Amygdala (tissue), 56 donors: ENCODE results near the gene RAB40B.

ENCODE experiments used
- DNase-seq, 56 donors: peaks; one replicate each; lab custom pipeline; 2025; lab: John Stamatoyannopoulos, UW

Gene RAB40B

GRCh38 chr17:82718986-82719685 is 20.6 kb upstream of the RAB40B start:
- no peak for DNase-seq

- peak; percentile 25 to 95 (median 88) for DNase-seq
Observed at GRCh38 chr17:82716203-82717010, 17.9 kb upstream of the RAB40B start, which contains the start of gene FN3KRP. Gene FN3KRP (plus strand): TSS chr17:82716706. CDS start chr17:82716756, 50 bp downstream.

DNA sequence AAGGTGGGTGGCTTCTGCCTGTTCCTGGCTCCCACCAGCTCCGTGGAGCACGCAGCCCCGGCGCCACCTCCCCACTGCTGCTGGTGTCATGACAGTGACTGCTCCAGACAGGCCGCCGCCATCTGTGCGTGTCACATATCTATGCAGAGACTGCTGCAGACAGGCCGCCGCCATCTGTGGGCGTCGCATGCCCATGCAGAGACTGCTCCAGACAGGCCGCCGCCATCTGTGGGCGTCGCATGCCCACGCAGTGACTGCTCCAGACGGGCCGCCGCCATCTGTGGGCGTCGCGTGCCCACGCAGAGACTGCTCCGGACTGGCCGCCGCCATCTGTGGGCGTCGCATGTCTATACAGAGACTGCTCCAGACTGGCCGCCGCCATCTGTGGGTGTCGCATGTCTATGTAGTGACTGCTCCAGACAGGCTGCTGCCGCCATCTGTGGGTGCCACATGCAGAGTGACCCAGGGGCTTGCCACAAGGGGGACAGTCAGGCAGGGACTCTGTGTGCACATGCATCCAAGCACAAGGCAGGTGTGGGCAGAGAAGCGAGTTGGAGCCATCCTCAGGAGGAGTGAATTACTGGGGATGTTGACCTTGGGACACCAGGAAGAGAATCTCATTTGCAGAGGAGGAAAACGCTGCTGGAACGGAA is 14.7 kb upstream of the RAB40B start:
- DNase-seq = peak in 2 of 56 donors; percentile 23 to 39

DNA sequence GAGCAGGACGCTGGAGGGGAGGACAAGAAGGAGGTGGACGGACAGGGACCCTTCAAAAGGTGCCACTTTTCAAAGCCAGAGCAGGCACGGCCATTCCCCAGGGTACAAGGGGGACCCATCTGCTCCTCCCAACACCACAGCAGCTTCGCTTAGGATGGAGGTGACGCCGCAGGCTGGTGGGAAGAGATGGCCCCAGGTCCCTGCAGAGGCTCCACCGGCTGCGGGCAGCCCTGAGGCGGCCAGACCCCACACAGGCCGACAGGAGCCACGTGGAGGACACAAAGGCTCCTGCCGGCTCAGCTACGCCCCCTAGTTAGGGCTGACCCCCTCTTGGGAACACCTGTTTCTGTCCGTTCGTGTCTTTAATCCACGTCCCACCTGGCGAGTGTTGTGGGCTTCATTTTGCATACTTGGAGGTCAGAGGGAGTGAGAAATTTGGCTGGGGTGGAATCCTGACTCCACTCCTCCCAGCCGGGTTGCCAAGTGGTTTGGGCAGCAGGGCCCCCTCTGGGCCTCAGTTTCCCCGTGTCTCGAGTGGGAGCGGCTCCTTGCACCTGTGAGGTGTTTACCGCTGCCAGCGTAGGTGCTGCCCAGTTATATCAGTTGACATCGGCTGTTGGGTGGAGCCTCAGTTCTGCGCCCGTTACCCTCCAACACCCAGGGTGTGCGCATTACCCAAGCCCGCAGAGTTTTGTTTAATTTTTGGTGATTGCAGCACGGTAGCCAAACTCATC is 12.2 kb upstream of the RAB40B start:
- DNase-seq = no peak

GRCh38 chr17:82709676-82710498 is 11.4 kb upstream of the RAB40B start:
- no peak for DNase-seq

- no peak for DNase-seq
Observed at GRCh38 chr17:82709024-82709675, 10.7 kb upstream of the RAB40B start.

DNA sequence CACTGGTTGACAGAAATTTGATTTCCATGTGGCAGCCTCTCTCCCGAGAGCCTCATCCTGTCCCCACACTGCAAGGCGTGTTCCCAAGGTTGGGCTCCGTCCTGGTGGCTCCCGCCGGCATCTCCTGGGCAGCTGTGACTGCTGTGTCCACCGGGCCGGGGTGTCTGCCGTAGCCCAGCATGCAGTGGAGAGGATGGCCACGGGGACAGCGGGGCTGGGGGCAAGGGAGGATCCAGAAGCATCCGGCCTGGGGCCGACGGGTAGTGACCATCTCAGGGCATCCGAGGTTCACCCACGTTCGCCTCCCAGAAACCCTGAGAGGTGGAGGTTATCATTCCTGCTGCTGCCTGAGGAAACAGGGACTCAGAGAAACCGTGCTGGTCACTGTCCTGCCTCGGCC is 7.3 kb upstream of the RAB40B start:
- no peak for DNase-seq

- DNase-seq = no peak
Observed at GRCh38 chr17:82704886-82705285, 6.4 kb upstream of the RAB40B start.

- no peak for DNase-seq
Observed at GRCh38 chr17:82703935-82704865, 5.7 kb upstream of the RAB40B start.

- no peak for DNase-seq
Observed at GRCh38 chr17:82703036-82703745, 4.7 kb upstream of the RAB40B start.

DNA sequence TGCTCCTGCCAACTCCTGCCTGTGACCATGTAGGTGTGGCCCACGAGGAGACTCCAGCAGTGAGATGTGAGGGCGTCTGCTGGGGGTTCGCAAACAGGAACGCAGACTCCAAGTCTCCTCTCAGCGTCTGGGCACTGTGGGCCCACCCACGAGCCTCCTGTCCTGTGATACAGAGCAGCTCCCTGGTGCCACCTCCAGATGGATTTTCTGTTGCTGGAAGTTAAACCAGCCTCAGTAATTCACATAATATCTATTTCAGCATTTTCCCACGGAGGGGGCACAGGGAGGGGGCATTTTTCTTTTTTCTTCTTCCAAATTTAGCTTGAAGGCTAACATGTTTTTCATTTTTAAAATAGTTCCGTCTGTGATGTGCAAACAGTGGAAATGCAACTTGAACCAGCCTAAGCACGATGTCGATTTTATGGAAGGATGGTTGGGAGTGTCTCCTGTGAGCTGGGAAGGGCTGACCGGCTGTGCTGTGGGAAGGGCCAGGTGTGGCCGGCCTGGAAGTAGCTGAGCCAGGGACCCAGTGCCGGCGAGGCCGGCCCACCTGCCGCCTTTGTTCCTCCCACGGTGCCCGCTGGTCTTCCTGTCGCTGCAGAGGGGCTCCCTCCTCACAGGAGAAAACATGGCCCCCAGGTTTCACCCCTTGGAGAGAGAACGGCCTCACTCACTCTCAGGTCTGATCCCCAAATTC is 3.9 kb upstream of the RAB40B start:
- DNase-seq = peak in 29 of 56 donors; percentile 19 to 85 (median 50)

DNA sequence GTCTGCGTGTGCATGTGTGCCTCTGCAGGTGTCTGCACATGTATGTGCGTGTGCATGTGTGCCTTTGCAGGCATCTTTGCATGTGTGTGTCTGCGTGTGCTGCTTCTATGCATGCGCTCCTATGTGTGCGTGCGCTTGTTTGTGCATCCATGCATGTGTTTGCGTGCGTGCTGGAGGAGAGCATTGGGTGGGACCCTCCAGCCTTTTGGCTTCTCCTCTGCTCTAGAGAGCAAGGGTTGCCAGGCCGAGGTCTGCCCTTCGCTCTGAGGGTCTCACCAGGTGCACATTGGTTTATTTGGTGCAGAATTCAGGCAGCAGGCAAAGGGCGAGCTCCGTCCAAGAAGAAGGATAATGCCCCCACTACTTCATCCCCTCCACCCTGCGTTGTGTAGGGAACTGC is 1.1 kb upstream of the RAB40B start:
- no peak for DNase-seq

DNA sequence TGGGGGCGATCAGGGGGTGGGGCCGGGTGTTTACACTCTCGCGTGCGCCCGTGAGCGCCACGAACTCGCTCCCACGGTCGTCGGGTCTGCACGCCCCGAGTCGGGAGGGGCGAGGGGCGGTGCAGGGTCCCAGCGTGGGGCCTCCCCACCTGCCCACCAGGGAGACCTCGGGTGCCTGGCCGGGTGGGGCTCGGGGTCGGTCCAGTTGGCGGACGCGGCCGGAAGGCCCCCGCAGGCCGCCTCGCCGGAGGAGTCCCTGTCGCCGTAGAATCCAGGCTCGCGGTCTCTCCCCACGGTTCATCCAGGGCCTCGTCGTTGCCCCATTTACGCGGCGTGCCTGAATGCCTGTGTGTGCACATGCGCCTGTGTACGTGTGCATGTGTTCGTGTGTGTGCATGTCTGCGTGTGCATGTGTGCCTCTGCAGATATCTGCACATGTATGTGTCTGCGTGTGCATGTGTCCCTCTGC is 510 bp upstream of the RAB40B start:
- no peak for DNase-seq

DNA sequence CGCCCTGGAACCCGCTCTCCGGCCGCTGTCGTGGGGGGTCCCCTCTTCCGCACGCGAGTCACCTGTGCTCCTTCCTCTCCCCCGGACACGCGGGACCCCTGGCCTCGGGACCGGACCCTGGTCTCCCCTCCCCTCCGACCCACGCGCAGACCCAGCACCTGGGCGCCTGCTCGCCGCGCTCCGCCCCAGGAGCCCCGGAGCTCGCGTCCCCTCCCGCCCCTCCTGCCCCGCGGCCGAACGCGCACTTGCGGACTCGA is 762 bp downstream of the RAB40B start:
- no peak for DNase-seq

- DNase-seq = peak in 6 of 56 donors; percentile 18 to 57 (median 50)
Observed at GRCh38 chr17:82696916-82697807, 1.3 kb downstream of the RAB40B start.

- DNase-seq = no peak
Observed at GRCh38 chr17:82696259-82696658, 2.2 kb downstream of the RAB40B start.
